Posterior vena cava (tissue), 2 donors: ENCODE measurements around the gene PREX1. TPM values are rescaled to one million over a fixed set of nuclear protein-coding genes. Genes with fewer than 3 reads are reported as not detected.
"Not testable (repeated sequence)": the region's sequence is repeated elsewhere in the genome, so short reads cannot be mapped to it uniquely, and the experiment has no call there.

ENCODE experiments used
- DNase-seq: peaks from one replicate; pipeline ENCODE4 v3.0.0-alpha.2; 2020; ENCODE audit warnings: low spot score
- intact Hi-C, 2 donors: fragments of 100-400 bp; cut with DNase I; formaldehyde crosslinking; loops; one replicate each; pipeline versions ENCODE4 v1.14.1 to v1.14.2; 2022 to 2023
- total RNA-seq, 2 donors: library from RNA; stranded (reverse); fragmentation: NEBNext Ultra II Directional; extraction: Animal tissue kit (Norgen Biotek cat#: 25700); gene quantifications; one replicate each; pipeline ENCODE4 v1.2.1, GENCODE V29; 2021
- donor health status: DM: yes; HTN: yes; CAD: no.
- donor health status: DM: yes; HTN: yes; CAD: no.

PREX1 gene
- total RNA-seq, 2 donors from 2014 or later, result 16.9 to 22.0 TPM

- intact Hi-C loops, result no loop called here
- DNase-seq, result peak; percentile 66
Observed at GRCh38 chr20:48766961-48767960, 60.5 kb downstream of the PREX1 start.

- intact Hi-C loops, result no loop called here
- DNase-seq, result peak; percentile 52
Observed at GRCh38 chr20:48766205-48766604, 61.6 kb downstream of the PREX1 start.

GRCh38 chr20:48765359-48765758 lies 62.4 kb downstream of the PREX1 start:
- intact Hi-C loops, result no loop called here
- no peak for DNase-seq

DNA sequence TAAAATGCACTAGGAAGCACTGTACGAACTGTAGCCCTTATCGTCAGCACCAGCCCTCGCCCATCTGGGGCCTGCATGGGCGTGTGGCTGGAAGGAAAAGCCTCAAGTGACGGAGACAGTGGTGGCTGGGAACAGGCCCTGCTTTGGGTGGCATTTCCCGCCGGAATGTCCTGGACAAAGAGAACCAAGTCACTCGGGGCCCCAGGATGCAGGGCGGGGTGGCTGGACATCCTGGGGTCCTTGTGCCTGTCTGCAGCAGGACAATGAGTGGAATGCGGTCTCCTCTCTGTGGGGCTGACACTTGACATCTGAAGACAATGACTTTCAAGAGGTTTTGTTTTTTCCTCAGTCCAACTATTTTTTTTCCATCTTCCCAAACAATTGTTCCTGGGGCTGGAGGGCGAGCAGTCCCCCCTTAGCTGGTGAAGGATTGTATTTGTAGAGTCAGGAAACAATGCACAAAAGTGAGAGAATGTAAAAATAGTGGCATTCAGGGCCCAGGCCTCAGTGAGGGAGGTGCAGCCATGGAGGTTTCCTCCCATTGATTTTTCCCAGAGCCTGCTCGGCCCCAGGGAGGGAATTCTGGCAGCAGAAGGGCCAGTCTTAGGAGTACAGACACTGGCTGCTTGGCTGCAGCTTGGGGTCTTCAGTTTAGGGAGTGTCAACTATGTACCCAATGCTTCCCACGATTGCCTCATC lies 64.4 kb downstream of the PREX1 start:
- intact Hi-C loops, result no loop called here
- peak; percentile 61 for DNase-seq

DNA sequence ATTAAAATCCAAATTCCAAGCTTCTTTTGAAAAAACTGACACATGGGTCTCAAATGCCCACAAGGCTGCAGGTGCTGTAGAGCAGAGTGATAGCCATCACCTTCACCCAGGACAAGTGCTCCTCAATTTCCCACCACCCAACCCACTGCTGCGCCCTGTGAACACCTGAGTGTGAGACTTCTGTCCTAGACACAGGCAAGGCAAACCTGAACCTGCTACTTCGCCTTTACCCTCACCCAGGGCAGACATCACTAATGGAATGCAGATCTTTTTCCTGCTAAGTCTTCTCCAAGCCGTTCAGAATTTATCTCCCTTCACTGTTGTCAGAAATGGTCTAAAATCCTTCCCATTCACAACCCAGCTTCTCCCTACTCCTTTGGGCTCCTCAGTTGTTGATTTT lies 65.9 kb downstream of the PREX1 start:
- no peak for DNase-seq
- intact Hi-C loops, result no loop called here

DNA sequence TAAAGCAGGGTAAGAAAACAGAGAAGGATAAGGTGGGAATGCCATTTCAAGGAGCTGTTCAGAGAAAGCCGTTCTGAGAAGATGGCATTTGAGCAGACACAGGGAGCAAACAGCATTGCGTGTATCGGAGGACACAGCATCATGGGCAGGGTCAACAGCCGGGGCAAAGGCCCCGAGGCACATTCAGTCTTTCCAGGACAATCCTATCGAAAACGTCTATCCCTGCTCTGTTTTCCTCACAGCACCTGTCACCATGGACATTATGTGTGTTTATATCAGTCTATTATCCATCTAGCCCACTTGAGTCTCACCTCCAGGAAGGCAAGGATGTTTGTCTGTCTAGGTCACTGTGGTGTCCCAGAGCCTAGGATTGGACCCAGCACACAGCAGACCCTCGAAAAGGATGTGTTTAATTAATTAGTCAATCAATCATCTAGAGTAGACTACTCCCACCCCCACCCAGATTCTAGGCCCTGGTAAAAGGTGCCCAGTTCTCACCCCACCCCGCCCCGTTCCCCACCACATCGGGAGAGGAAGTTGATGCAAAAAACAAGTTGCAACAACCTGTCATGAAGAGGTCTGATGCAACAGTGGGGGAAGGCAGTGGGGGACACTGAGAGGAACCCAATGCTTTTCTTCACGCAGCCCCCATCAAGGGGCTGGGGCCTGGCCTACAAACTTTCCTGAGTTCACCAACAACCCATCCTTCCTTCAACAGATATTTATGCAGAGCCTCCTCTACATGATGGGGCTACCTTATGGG lies 66.6 kb downstream of the PREX1 start:
- intact Hi-C loops, result no loop called here
- DNase-seq, result peak; percentile 12

DNA sequence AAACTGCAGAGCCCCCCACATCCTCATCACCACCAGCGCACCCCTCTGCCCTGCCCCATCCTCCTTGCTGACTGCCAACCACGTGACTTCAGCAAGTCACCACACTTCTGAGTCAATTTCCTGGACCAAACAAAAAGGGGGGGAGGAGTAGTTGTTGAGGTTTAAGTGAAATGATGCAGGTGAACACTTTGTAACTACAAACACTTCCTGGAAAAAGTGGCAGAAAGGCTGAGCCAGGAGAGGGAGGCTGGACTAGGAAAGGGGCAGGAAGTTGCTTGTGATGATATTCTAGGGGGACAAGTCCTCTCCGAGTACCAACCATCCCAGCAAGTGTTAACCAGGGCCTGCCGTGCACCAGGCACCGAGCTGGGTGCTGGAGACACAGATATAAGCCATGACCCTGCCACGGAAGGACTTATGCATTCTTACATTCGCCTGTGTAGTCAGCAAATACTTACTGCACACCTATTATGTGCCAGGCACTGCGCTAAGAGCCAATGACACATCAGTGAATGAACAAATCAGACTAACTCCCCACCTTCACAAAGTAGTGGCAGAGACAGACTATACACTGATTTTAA lies 67.3 kb downstream of the PREX1 start:
- intact Hi-C loops, result no loop called here
- no peak for DNase-seq

- intact Hi-C loops, result no loop called here
- DNase-seq, result no peak
Observed at GRCh38 chr20:48759631-48760245, 68.1 kb downstream of the PREX1 start.

DNA sequence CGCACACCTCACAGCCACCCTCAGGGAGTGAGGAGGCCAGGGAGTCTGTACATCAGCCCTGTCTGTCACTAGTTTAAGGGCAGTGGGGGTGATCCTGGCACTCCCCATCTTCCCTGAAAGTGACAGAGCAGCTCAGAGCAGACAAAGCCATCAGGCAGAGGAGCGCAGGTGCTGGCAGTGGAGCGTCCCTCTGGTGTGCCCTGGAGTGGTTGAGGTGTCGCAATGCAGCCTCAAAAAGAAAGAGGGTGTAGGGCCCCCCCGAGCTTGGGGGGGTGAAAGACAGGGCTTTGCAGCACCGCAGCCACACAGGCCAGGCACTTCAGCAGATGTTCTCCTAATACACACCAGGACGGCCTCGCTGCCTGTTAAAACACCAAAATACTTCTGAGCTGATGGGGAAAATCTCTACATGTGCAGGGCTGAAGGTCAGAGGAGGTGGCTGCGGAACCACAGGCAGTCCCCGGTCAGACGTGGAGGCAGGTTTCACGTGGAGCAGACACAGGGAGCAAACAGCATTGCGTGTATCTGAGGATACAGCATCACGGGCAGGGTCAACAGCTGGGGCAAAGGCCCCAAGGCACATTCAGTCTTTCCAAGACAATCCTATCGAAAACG lies 69.5 kb downstream of the PREX1 start:
- intact Hi-C loops, result no loop called here
- DNase-seq, result no peak

DNA sequence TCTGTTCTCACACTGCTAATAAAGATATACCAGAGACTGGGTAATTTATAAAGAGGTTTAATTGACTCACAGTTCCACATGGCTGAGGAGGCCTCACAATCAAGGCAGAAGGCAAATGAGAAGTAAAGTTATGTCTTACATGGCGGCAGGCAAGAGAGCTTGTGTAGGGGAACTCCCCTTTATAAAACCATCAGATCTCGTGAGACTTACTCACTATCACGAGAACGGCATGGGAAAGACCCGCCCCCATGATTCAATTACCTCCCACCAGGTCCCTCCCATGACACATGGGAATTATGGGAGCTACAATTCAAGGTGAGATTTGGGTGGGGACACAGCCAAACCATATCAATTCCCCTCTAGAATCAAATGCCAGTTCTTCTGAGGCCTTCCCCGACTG lies 71.0 kb downstream of the PREX1 start:
- DNase-seq, intact Hi-C loops: not testable (repeated sequence)

DNA sequence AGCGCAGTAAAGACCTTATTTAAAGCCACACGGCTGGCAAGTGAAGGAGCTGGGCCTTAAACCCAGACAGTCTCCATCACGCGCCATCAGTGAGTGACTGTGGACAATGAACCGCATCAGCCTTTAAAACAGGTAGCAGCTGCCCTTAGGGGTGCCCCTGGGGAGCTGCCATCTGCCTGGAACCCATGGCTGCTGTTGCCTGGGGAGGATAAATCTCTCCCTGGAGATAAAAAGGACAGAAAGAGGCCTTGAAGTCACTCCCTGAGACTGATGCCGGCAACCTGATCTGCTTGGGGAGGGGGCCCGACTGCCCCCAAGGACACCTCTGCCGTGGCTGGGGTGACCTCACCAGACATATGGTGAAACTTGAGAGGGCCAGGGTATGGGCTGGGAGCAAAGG lies 73.5 kb downstream of the PREX1 start:
- intact Hi-C loops, result no loop called here
- DNase-seq, result no peak

DNA sequence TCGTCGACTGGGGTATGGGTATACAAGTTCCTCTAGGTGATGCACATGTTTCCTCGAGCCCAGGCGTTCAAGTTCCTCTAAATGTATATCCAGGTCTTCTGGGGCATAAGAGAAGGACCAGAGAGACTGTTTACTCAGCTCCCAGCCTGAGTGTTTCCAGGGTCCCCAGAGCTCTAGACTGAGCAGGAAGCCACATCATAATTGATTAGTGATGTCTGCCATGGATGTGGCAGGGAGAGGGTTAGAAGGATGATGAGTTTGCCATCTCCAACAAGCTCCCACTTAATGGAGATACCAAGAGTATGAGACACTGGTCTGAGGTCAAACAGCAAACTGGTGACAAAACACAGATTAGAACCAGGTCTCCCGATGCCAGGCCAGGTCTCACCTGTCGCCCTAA lies 74.8 kb downstream of the PREX1 start:
- intact Hi-C loops, result no loop called here

DNA sequence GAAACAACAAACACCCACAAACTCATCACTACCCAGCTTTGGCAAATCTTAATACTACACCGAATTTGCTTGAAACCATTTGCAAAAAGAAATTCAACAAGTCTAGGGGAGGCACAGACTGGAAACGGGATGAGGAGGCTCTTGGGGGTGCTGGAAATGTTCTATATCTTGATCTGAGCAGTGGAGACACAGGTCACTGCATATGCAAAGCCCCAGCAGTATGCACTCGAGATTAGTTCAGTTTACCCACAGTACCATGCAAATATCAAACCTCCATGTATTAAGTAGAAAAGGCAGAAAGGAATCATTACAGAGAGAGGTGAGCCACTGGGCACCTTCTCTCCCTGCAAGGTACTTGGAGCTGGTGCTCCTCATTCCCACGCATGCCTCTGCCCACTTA lies 75.9 kb downstream of the PREX1 start:
- DNase-seq, result no peak
- intact Hi-C loops, result no loop called here

More for the DNA sequence above, 74.8 kb downstream of the PREX1 start:
- DNase-seq, result no peak

- peak; percentile 90 for DNase-seq
- intact Hi-C loops, result no loop called here
Observed at GRCh38 chr20:48750941-48751635, 76.7 kb downstream of the PREX1 start.

GRCh38 chr20:48750376-48750775 lies 77.4 kb downstream of the PREX1 start:
- intact Hi-C loops, result no loop called here
- no peak for DNase-seq

- no peak for DNase-seq
- intact Hi-C loops, result no loop called here
Observed at GRCh38 chr20:48749437-48749836, 78.4 kb downstream of the PREX1 start.

DNA sequence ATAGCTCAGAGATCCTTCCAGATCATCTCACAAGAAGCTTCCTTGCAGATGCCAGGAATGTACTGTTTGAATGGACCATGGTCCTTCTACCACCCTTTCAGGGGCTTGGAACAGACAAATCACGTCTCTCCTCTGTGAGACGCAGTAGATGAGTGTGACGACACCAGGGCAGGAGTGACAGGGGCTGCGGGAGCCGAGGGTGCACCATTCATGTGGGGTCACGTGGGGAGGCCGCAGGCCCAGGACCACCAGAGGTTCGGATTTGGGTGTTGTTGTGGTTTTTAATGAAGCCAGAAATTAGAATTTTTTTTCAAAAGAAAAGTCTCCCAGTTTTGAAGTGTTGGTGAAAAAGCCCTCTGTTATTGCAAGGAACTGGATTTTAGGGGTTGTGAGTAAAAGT lies 79.2 kb downstream of the PREX1 start:
- intact Hi-C loops, result loop anchor here in 1 of 2 donors (1.0 kb wide), 1 partner anchor 28 kb away; no protein-coding TSS in a partner anchor
- DNase-seq, result no peak
